ENCODE measurements around the gene MANBA. TPM values are rescaled to one million over a fixed set of nuclear protein-coding genes. Genes with fewer than 3 reads are reported as not detected.

The MANBA gene
- total and polyA plus RNA-seq, 4 donors, result 14.2 to 36.6 (median 24.5) TPM

DNA sequence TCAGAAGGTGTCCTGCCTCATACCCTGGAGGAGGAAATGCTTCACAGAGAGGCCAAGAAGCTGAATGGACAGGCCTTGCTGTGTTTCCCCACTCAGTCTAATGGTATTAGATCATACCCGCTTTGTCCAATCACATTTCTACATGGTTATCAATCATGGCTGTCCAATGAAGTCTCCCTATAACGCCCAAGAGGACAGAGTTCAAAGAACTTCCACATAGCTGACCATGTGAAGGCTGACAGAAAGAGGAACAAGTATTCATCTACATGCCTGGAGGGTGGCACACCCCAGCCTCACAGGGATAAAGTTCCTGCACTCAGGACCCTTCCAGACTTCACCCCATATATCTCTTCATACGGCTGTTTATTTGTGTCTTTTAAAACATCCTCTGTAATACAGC lies 123.4 kb downstream of the MANBA start:
- Histone ChIP-seq H3K27ac (ENCODE audit: low read depth, low read length) (no peak overlapping the region), H3K27me3 (ENCODE audit: control insufficient read depth, insufficient read depth, low read length) (no peaks in the 10 kb centered on the region), H3K4me1 (ENCODE audit: control insufficient read depth, insufficient read depth, low read length) (peaks cover 3% of the 10 kb centered on the region), H3K4me3 (ENCODE audit: low read depth, low read length) (no peak overlapping the region), H3K36me3 (ENCODE audit: control insufficient read depth, insufficient read depth, low read length) (peaks cover 6% of the 10 kb centered on the region), H3K9me3 (ENCODE audit: control insufficient read depth, insufficient read depth, low read length) (no peaks in the 10 kb centered on the region)
- no peak for DNase-seq (ENCODE audit: low read depth in 4 of 6, low spot score in 6 of 6)
- 79% methylated on average over 1 of the region's 3 CpGs for WGBS (ENCODE audit: insufficient coverage)

DNA sequence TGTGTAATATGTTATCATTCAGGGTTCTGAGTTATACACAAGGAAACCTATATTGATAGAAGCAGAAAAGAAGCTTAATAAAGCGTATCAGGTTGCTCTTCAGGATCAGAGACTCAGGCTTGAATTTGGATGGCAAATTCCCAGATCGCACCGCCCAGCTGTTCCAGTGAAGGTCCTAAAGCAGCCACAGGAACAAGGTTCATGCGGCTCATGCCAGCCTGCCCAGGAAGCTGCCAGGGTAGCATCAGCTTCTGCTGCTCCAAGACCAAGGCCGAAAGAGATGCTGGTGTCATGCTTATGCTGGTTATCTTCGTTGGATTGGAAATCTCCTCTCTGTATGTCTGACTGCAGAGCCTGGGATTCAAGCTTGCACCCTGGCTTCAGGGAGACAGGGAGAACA lies 127.7 kb downstream of the MANBA start:
- 84% methylated on average over 6 of the region's 6 CpGs for WGBS (ENCODE audit: insufficient coverage)
- no peak overlapping the region for H3K4me3 ChIP-seq (ENCODE audit: low read depth, low read length)
- no peaks in the 10 kb centered on the region for H3K9me3 ChIP-seq (ENCODE audit: control insufficient read depth, insufficient read depth, low read length)
- DNase-seq (ENCODE audit: low read depth in 4 of 6, low spot score in 6 of 6), result no peak
- no peaks in the 10 kb centered on the region for H3K4me1 ChIP-seq (ENCODE audit: control insufficient read depth, insufficient read depth, low read length)
- H3K27me3 ChIP-seq (ENCODE audit: control insufficient read depth, insufficient read depth, low read length), result no peaks in the 10 kb centered on the region
- peaks cover 6% of the 10 kb centered on the region for H3K36me3 ChIP-seq (ENCODE audit: control insufficient read depth, insufficient read depth, low read length)
- H3K27ac ChIP-seq (ENCODE audit: low read depth, low read length), result no peak overlapping the region

DNA sequence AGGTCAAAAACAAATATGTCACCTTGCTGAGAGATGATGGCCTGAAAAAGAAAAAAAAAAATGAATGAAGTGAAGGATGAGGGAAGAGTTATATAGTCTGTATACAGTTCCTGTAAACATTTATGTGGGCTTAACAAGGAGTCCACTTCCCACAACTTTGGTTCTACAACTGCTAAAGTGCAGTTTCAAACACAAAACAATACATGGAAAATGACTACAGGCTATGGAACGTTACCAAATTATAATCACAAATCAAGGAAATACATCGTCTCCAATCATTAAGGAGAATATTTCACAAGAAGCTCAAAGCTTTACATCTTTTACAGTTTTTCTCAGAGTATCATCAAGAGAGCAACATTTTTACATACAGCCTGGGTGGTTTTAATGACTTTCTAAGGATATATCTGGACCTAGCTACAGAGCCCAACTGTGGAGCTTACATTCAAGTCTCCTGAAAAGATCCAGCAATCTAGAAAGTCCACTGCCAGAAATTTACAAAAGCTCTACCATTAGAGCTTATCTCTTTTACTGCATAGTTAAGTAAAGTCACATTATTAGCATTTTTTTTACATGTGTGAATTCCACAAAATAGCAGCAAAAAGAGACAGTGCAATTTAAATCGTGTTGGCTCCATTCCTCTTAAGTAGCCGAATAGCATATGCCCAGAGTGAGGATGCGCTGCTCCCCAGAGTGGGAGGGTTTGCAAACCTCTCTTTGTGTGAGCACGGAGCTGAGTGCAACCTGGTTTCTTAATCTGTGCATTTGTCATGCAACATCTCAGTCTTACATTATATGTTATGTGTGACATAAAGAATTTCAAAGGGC lies 128.3 kb downstream of the MANBA start:
- H3K36me3 ChIP-seq (ENCODE audit: control insufficient read depth, insufficient read depth, low read length), result peaks cover 6% of the 10 kb centered on the region
- H3K9me3 ChIP-seq (ENCODE audit: control insufficient read depth, insufficient read depth, low read length), result no peaks in the 10 kb centered on the region
- H3K27ac ChIP-seq (ENCODE audit: low read depth, low read length), result no peak overlapping the region
- H3K27me3 ChIP-seq (ENCODE audit: control insufficient read depth, insufficient read depth, low read length), result no peaks in the 10 kb centered on the region
- 74% methylated on average over 4 of the region's 6 CpGs for WGBS (ENCODE audit: insufficient coverage)
- H3K4me1 ChIP-seq (ENCODE audit: control insufficient read depth, insufficient read depth, low read length), result no peaks in the 10 kb centered on the region
- no peak overlapping the region for H3K4me3 ChIP-seq (ENCODE audit: low read depth, low read length)
- no peak for DNase-seq (ENCODE audit: low read depth in 4 of 6, low spot score in 6 of 6)

DNA sequence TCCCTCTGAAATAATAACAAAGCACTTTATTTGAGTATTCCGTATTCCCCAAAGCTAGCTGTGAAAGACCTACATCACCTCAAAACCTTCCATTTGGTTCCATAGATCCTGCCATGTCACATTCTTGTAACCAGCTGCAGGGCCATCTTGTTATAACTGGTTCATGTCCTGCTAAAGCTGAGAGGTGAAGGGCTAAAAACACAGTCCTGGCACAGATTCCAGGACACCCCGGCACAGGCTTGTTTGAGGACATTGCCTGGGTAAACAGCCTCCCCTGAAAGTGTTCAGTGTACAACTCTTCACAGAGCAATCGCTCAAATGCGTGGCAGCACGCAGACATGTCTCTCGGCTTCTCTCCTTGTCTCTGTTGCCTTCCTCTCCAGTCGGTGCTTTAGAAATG lies 129.2 kb downstream of the MANBA start:
- Histone ChIP-seq H3K27me3 (ENCODE audit: control insufficient read depth, insufficient read depth, low read length) (no peaks in the 10 kb centered on the region), H3K4me1 (ENCODE audit: control insufficient read depth, insufficient read depth, low read length) (no peaks in the 10 kb centered on the region), H3K27ac (ENCODE audit: low read depth, low read length) (no peak overlapping the region), H3K36me3 (ENCODE audit: control insufficient read depth, insufficient read depth, low read length) (peaks cover 6% of the 10 kb centered on the region), H3K4me3 (ENCODE audit: low read depth, low read length) (no peak overlapping the region), H3K9me3 (ENCODE audit: control insufficient read depth, insufficient read depth, low read length) (no peaks in the 10 kb centered on the region)
- WGBS (ENCODE audit: insufficient coverage), result 80% methylated on average over 6 of the region's 7 CpGs
- no peak for DNase-seq (ENCODE audit: low read depth in 4 of 6, low spot score in 6 of 6)

DNA sequence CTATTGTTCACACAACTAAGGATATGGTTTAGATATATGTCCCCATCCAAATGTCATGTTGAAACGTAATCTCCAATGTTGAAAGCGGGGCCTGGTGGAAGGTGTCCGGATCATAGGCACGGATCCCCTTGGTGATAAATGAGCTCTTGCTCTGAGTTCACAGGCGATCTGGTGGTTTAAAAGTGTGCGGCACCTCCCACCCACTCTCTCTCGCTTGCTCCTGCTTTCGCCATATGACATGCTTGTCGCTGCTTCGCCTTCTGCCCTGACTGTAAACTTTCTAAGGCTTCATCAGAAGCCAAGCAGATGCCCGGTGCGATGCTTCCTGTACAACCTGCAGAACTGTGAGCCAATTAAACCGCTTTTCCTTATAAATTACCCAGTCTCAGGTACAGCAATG lies 131.1 kb downstream of the MANBA start:
- no peak for DNase-seq (ENCODE audit: low read depth in 4 of 6, low spot score in 6 of 6)
- H3K9me3 ChIP-seq (ENCODE audit: control insufficient read depth, insufficient read depth, low read length), result no peaks in the 10 kb centered on the region
- no peak overlapping the region for H3K27ac ChIP-seq (ENCODE audit: low read depth, low read length)
- H3K4me3 ChIP-seq (ENCODE audit: low read depth, low read length), result no peak overlapping the region
- peaks cover 5% of the 10 kb centered on the region for H3K36me3 ChIP-seq (ENCODE audit: control insufficient read depth, insufficient read depth, low read length)
- 86% methylated on average over 13 of the region's 13 CpGs for WGBS (ENCODE audit: insufficient coverage)
- H3K4me1 ChIP-seq (ENCODE audit: control insufficient read depth, insufficient read depth, low read length), result no peaks in the 10 kb centered on the region
- H3K27me3 ChIP-seq (ENCODE audit: control insufficient read depth, insufficient read depth, low read length), result no peaks in the 10 kb centered on the region

DNA sequence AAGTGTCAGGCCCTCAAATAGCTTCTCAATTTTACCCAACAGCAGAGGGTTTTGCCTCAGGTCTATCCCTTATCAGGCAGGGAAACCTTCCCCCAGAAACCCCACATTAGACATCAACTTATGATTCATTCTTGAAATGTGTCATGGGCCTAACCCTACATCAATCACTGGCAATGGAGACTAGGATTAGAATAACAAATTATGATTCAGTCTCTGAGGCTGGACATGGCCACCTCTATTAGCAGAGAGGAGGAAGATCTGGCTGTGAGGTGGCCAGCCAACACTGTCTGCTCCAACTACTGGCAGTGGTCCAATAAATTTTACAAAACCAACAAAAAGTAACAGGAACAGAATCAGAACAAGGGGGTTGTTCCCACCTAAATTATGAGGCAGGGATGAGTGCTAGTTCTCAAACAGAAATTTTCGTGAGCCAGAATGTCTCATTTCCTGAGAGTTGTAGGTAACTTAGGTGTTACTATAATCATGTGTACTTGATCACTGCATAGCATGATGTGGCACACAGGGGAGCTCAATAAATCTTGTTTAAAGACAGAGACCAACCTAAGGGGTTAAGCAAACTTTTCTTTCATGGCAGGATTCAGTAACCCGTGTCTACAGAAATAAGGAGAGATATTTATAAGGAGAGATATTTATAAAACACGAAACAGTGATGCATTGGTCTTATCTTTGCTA lies 132.8 kb downstream of the MANBA start:
- H3K9me3 ChIP-seq (ENCODE audit: control insufficient read depth, insufficient read depth, low read length), result no peaks in the 10 kb centered on the region
- no peaks in the 10 kb centered on the region for H3K36me3 ChIP-seq (ENCODE audit: control insufficient read depth, insufficient read depth, low read length)
- DNase-seq (ENCODE audit: low read depth in 4 of 6, low spot score in 6 of 6), result no peak
- no peaks in the 10 kb centered on the region for H3K27me3 ChIP-seq (ENCODE audit: control insufficient read depth, insufficient read depth, low read length)
- H3K27ac ChIP-seq (ENCODE audit: low read depth, low read length), result no peak overlapping the region
- peaks cover 6% of the 10 kb centered on the region for H3K4me1 ChIP-seq (ENCODE audit: control insufficient read depth, insufficient read depth, low read length)
- 82% methylated on average over 1 of the region's 3 CpGs for WGBS (ENCODE audit: insufficient coverage)
- no peak overlapping the region for H3K4me3 ChIP-seq (ENCODE audit: low read depth, low read length)

DNA sequence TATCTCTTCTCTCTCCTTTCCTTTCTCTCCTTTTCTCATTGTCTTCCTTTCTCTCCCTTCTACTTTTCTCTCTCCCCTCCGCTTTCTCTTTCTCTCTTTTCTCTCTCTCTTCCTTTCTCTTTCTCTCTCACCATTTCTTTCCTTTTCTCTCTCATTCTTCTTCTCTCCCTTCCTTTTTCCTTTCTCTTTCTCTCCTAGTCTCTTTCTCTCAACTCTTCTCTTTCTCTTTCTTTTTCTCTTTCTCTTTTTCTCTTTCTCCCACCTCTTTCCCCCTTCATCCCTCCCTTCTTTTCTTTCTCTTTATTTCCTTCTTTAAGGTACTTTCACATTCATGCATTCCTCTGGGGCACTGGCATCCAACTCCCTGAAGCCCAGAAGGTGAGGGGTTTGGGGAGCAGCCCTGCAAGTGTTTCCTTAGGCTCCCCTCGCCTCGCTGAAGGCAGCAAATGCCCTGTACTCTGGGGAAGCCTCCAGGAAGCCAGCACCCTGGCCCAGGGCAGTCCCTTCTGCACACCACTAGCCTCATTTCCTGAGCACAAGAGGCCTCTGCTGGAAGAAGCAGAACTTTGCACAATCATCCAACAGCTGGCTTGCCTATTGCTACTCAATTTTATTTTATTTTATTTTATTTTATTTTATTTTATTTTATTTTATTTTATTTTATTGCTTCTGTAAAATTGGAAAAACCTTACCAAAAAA lies 135.4 kb downstream of the MANBA start:
- no peak for DNase-seq (ENCODE audit: low read depth in 4 of 6, low spot score in 6 of 6)
- H3K4me3 ChIP-seq (ENCODE audit: low read depth, low read length), result no peak overlapping the region
- no peak overlapping the region for H3K27ac ChIP-seq (ENCODE audit: low read depth, low read length)
- H3K36me3 ChIP-seq (ENCODE audit: control insufficient read depth, insufficient read depth, low read length), result no peaks in the 10 kb centered on the region
- H3K27me3 ChIP-seq (ENCODE audit: control insufficient read depth, insufficient read depth, low read length), result no peaks in the 10 kb centered on the region
- no peaks in the 10 kb centered on the region for H3K9me3 ChIP-seq (ENCODE audit: control insufficient read depth, insufficient read depth, low read length)
- H3K4me1 ChIP-seq (ENCODE audit: control insufficient read depth, insufficient read depth, low read length), result peaks cover 6% of the 10 kb centered on the region
- 96% methylated on average over 3 of the region's 3 CpGs for WGBS (ENCODE audit: insufficient coverage)

DNA sequence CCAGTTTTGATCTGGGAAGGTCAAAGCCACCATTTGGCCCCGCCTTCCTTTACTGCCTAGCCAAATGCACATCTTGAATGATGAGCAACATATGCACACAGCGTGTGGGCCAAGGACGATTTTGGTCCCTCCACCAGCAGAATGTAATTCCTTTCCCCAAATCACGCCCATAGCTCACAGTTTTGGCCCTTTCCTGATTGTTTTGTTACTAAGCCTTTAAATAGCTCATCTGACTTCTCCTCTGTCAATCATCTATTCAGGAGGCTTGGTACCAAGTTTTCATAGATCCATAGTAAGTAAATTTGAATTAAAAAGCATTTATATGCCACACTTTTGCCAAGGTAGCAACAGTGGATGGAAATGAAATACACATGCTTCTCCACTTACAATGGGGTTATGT lies 136.3 kb downstream of the MANBA start:
- Histone ChIP-seq H3K27ac (ENCODE audit: low read depth, low read length) (no peak overlapping the region), H3K4me3 (ENCODE audit: low read depth, low read length) (no peak overlapping the region), H3K9me3 (ENCODE audit: control insufficient read depth, insufficient read depth, low read length) (no peaks in the 10 kb centered on the region), H3K36me3 (ENCODE audit: control insufficient read depth, insufficient read depth, low read length) (no peaks in the 10 kb centered on the region), H3K4me1 (ENCODE audit: control insufficient read depth, insufficient read depth, low read length) (peaks cover 6% of the 10 kb centered on the region), H3K27me3 (ENCODE audit: control insufficient read depth, insufficient read depth, low read length) (no peaks in the 10 kb centered on the region)
- DNase-seq (ENCODE audit: low read depth in 4 of 6, low spot score in 6 of 6), result no peak
- 84% methylated on average over 4 of the region's 4 CpGs for WGBS (ENCODE audit: insufficient coverage)

DNA sequence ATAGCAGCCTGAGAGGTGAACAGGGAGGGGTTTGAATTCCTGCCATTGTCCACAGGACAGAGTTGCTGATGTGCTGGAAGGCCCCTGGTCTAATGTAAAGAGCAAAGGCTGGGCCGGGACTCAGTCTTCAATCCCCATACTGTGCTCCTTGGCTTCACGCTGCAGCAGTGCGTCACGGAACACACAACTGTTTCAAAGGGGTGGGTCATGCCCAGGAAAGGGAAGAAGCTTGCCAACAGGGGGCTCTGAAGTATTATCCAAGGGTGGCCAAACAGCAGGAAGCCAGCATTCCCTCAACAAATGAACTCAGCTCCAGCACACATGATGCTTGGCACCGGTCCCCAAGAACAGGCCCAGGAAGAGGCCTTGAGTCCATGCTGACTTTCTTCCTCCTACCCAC lies 137.1 kb downstream of the MANBA start:
- Histone ChIP-seq H3K36me3 (ENCODE audit: control insufficient read depth, insufficient read depth, low read length) (no peaks in the 10 kb centered on the region), H3K4me3 (ENCODE audit: low read depth, low read length) (no peak overlapping the region), H3K27me3 (ENCODE audit: control insufficient read depth, insufficient read depth, low read length) (no peaks in the 10 kb centered on the region), H3K27ac (ENCODE audit: low read depth, low read length) (no peak overlapping the region), H3K9me3 (ENCODE audit: control insufficient read depth, insufficient read depth, low read length) (no peaks in the 10 kb centered on the region), H3K4me1 (ENCODE audit: control insufficient read depth, insufficient read depth, low read length) (peaks cover 6% of the 10 kb centered on the region)
- DNase-seq (ENCODE audit: low read depth in 4 of 6, low spot score in 6 of 6), result peak in 3 of 6 donors; percentile 9 to 63 (median 49)
- 51% methylated on average over 5 of the region's 5 CpGs for WGBS (ENCODE audit: insufficient coverage)

Data from spinal cord (tissue), 10 donors.